ENCODE measurements around the gene GRK2.

DNA sequence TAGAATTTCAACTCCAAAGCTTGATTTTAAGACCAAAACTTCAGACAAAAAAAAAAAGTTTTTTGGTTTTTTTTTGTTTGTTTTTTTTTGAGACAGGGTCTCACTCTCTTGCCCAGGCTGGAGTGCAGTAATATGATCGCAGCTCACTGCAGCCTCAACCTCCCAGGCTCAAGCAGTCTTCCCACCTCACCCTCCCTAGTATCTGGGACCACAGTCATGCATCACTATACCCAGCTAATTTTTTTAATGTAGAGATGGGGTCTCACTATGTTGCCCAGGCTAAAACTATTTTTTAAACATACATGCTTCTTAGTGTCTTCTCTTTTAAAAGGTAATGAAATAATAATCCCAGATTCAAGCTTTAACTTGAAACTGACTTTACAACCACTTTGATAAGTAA is 35.4 kb upstream of the GRK2 start:
- TF ChIP-seq, protein P1, sequence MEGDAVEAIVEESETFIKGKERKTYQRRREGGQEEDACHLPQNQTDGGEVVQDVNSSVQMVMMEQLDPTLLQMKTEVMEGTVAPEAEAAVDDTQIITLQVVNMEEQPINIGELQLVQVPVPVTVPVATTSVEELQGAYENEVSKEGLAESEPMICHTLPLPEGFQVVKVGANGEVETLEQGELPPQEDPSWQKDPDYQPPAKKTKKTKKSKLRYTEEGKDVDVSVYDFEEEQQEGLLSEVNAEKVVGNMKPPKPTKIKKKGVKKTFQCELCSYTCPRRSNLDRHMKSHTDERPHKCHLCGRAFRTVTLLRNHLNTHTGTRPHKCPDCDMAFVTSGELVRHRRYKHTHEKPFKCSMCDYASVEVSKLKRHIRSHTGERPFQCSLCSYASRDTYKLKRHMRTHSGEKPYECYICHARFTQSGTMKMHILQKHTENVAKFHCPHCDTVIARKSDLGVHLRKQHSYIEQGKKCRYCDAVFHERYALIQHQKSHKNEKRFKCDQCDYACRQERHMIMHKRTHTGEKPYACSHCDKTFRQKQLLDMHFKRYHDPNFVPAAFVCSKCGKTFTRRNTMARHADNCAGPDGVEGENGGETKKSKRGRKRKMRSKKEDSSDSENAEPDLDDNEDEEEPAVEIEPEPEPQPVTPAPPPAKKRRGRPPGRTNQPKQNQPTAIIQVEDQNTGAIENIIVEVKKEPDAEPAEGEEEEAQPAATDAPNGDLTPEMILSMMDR (IDR thresholded peaks at IDR 0.05; ENCODE audit: extremely low read depth in 1 of 2, insufficient read depth in 1 of 2, low read depth in 1 of 2, low read length in 2 of 2) = no peak
- TF ChIP-seq POLR2A (IDR thresholded peaks at IDR 0.05; ENCODE audit: low read depth, low read length) = no peak
- no peak for TF ChIP-seq EZH2 (IDR thresholded peaks at IDR 0.05; ENCODE audit: borderline replicate concordance, low read depth, low read length, severe bottlenecking)
- no peak for TF ChIP-seq JUN (IDR thresholded peaks at IDR 0.05; ENCODE audit: borderline replicate concordance, insufficient read depth, insufficient read length, low read depth)
- no peak for TF ChIP-seq GATA2 (IDR thresholded peaks at IDR 0.05; ENCODE audit: insufficient read depth, insufficient read length, low read depth, low read length)
